ENCODE data around the gene PLA2G4B.

The PLA2G4B gene

GRCh38 chr15:41866263-41866703 lies 27.6 kb downstream of the PLA2G4B start:
- peaks cover 6% of the 10 kb centered on the region for H3K4me1 ChIP-seq (ENCODE audit: control insufficient read depth, insufficient read depth, low read length, poor library complexity, severe bottlenecking)
- H3K36me3 ChIP-seq (ENCODE audit: control insufficient read depth, insufficient read depth, low read length) = no peaks in the 10 kb centered on the region
- H3K27ac ChIP-seq (ENCODE audit: insufficient read depth, low read length, poor library complexity, severe bottlenecking) = no peak overlapping the region
- no peak for DNase-seq
- H3K27me3 ChIP-seq (replicated peaks; ENCODE audit: control insufficient read depth, insufficient read depth, low read length, poor library complexity, severe bottlenecking) = no peaks in the 10 kb centered on the region
- H3K4me3 ChIP-seq (ENCODE audit: insufficient read depth, low read depth, low read length, poor library complexity, severe bottlenecking) = no peak overlapping the region
- H3K9me3 ChIP-seq (ENCODE audit: control insufficient read depth, low read length) = no peaks in the 10 kb centered on the region

- Histone ChIP-seq H3K4me1 (ENCODE audit: control insufficient read depth, insufficient read depth, low read length, poor library complexity, severe bottlenecking) (peaks cover 6% of the 10 kb centered on the region), H3K9me3 (ENCODE audit: control insufficient read depth, low read length) (no peaks in the 10 kb centered on the region), H3K27ac (ENCODE audit: insufficient read depth, low read length, poor library complexity, severe bottlenecking) (no peak overlapping the region), H3K36me3 (ENCODE audit: control insufficient read depth, insufficient read depth, low read length) (no peaks in the 10 kb centered on the region), H3K4me3 (ENCODE audit: insufficient read depth, low read depth, low read length, poor library complexity, severe bottlenecking) (no peak overlapping the region), H3K27me3 (replicated peaks; ENCODE audit: control insufficient read depth, insufficient read depth, low read length, poor library complexity, severe bottlenecking) (no peaks in the 10 kb centered on the region)
- DNase-seq = no peak
Observed at GRCh38 chr15:41866872-41867579, 28.4 kb downstream of the PLA2G4B start.

- no peak for DNase-seq
- Histone ChIP-seq H3K27me3 (replicated peaks; ENCODE audit: control insufficient read depth, insufficient read depth, low read length, poor library complexity, severe bottlenecking) (no peaks in the 10 kb centered on the region), H3K4me1 (ENCODE audit: control insufficient read depth, insufficient read depth, low read length, poor library complexity, severe bottlenecking) (peaks cover 6% of the 10 kb centered on the region), H3K36me3 (ENCODE audit: control insufficient read depth, insufficient read depth, low read length) (no peaks in the 10 kb centered on the region), H3K9me3 (ENCODE audit: control insufficient read depth, low read length) (no peaks in the 10 kb centered on the region), H3K27ac (ENCODE audit: insufficient read depth, low read length, poor library complexity, severe bottlenecking) (no peak overlapping the region), H3K4me3 (ENCODE audit: insufficient read depth, low read depth, low read length, poor library complexity, severe bottlenecking) (no peak overlapping the region)
Observed at GRCh38 chr15:41868321-41868720, 29.7 kb downstream of the PLA2G4B start.

GRCh38 chr15:41869770-41870688 lies 31.4 kb downstream of the PLA2G4B start:
- Histone ChIP-seq H3K9me3 (ENCODE audit: control insufficient read depth, low read length) (no peaks in the 10 kb centered on the region), H3K27ac (ENCODE audit: insufficient read depth, low read length, poor library complexity, severe bottlenecking) (no peak overlapping the region), H3K4me1 (ENCODE audit: control insufficient read depth, insufficient read depth, low read length, poor library complexity, severe bottlenecking) (peaks cover 6% of the 10 kb centered on the region), H3K27me3 (replicated peaks; ENCODE audit: control insufficient read depth, insufficient read depth, low read length, poor library complexity, severe bottlenecking) (no peaks in the 10 kb centered on the region), H3K36me3 (ENCODE audit: control insufficient read depth, insufficient read depth, low read length) (no peaks in the 10 kb centered on the region), H3K4me3 (ENCODE audit: insufficient read depth, low read depth, low read length, poor library complexity, severe bottlenecking) (no peak overlapping the region)
- DNase-seq = no peak

GRCh38 chr15:41870689-41871081 lies 32.0 kb downstream of the PLA2G4B start:
- Histone ChIP-seq H3K27me3 (replicated peaks; ENCODE audit: control insufficient read depth, insufficient read depth, low read length, poor library complexity, severe bottlenecking) (no peaks in the 10 kb centered on the region), H3K36me3 (ENCODE audit: control insufficient read depth, insufficient read depth, low read length) (no peaks in the 10 kb centered on the region), H3K9me3 (ENCODE audit: control insufficient read depth, low read length) (no peaks in the 10 kb centered on the region), H3K4me1 (ENCODE audit: control insufficient read depth, insufficient read depth, low read length, poor library complexity, severe bottlenecking) (peaks cover 6% of the 10 kb centered on the region), H3K27ac (ENCODE audit: insufficient read depth, low read length, poor library complexity, severe bottlenecking) (no peak overlapping the region), H3K4me3 (ENCODE audit: insufficient read depth, low read depth, low read length, poor library complexity, severe bottlenecking) (no peak overlapping the region)
- DNase-seq = peak; percentile 22 to 50 (median 29)

- Histone ChIP-seq H3K27ac (ENCODE audit: insufficient read depth, low read length, poor library complexity, severe bottlenecking) (no peak overlapping the region), H3K9me3 (ENCODE audit: control insufficient read depth, low read length) (no peaks in the 10 kb centered on the region), H3K27me3 (replicated peaks; ENCODE audit: control insufficient read depth, insufficient read depth, low read length, poor library complexity, severe bottlenecking) (no peaks in the 10 kb centered on the region), H3K4me3 (ENCODE audit: insufficient read depth, low read depth, low read length, poor library complexity, severe bottlenecking) (no peak overlapping the region), H3K36me3 (ENCODE audit: control insufficient read depth, insufficient read depth, low read length) (no peaks in the 10 kb centered on the region), H3K4me1 (ENCODE audit: control insufficient read depth, insufficient read depth, low read length, poor library complexity, severe bottlenecking) (peaks cover 6% of the 10 kb centered on the region)
- no peak for DNase-seq
Observed at GRCh38 chr15:41871175-41871905, 32.7 kb downstream of the PLA2G4B start.

- DNase-seq = no peak
- peaks cover 6% of the 10 kb centered on the region for H3K4me1 ChIP-seq (ENCODE audit: control insufficient read depth, insufficient read depth, low read length, poor library complexity, severe bottlenecking)
Observed at GRCh38 chr15:41872166-41872747, 33.6 kb downstream of the PLA2G4B start.

GRCh38 chr15:41873711-41874110 lies 35.1 kb downstream of the PLA2G4B start:
- Histone ChIP-seq H3K9me3 (ENCODE audit: control insufficient read depth, low read length) (no peaks in the 10 kb centered on the region), H3K4me1 (ENCODE audit: control insufficient read depth, insufficient read depth, low read length, poor library complexity, severe bottlenecking) (peaks cover 6% of the 10 kb centered on the region), H3K36me3 (ENCODE audit: control insufficient read depth, insufficient read depth, low read length) (no peaks in the 10 kb centered on the region), H3K27me3 (replicated peaks; ENCODE audit: control insufficient read depth, insufficient read depth, low read length, poor library complexity, severe bottlenecking) (no peaks in the 10 kb centered on the region), H3K27ac (ENCODE audit: insufficient read depth, low read length, poor library complexity, severe bottlenecking) (no peak overlapping the region), H3K4me3 (ENCODE audit: insufficient read depth, low read depth, low read length, poor library complexity, severe bottlenecking) (no peak overlapping the region)
- DNase-seq = no peak

More at GRCh38 chr15:41872166-41872747, 33.6 kb downstream of the PLA2G4B start:
- no peaks in the 10 kb centered on the region for H3K9me3 ChIP-seq (ENCODE audit: control insufficient read depth, low read length)
- H3K36me3 ChIP-seq (ENCODE audit: control insufficient read depth, insufficient read depth, low read length) = no peaks in the 10 kb centered on the region
- no peak overlapping the region for H3K27ac ChIP-seq (ENCODE audit: insufficient read depth, low read length, poor library complexity, severe bottlenecking)
- H3K27me3 ChIP-seq (replicated peaks; ENCODE audit: control insufficient read depth, insufficient read depth, low read length, poor library complexity, severe bottlenecking) = no peaks in the 10 kb centered on the region
- H3K4me3 ChIP-seq (ENCODE audit: insufficient read depth, low read depth, low read length, poor library complexity, severe bottlenecking) = no peak overlapping the region

GRCh38 chr15:41874736-41875135 lies 36.1 kb downstream of the PLA2G4B start:
- Histone ChIP-seq H3K4me1 (ENCODE audit: control insufficient read depth, insufficient read depth, low read length, poor library complexity, severe bottlenecking) (peaks cover 6% of the 10 kb centered on the region), H3K9me3 (ENCODE audit: control insufficient read depth, low read length) (no peaks in the 10 kb centered on the region), H3K4me3 (ENCODE audit: insufficient read depth, low read depth, low read length, poor library complexity, severe bottlenecking) (no peak overlapping the region), H3K27me3 (replicated peaks; ENCODE audit: control insufficient read depth, insufficient read depth, low read length, poor library complexity, severe bottlenecking) (no peaks in the 10 kb centered on the region), H3K36me3 (ENCODE audit: control insufficient read depth, insufficient read depth, low read length) (no peaks in the 10 kb centered on the region), H3K27ac (ENCODE audit: insufficient read depth, low read length, poor library complexity, severe bottlenecking) (no peak overlapping the region)
- no peak for DNase-seq
